Testis (tissue), 3 donors: ENCODE measurements around the gene TAS2R40. TPM values are rescaled to one million over a fixed set of nuclear protein-coding genes. Genes with fewer than 3 reads are reported as not detected.

Source experiments
- DNase-seq: peaks from one replicate; pipeline ENCODE4 v3.0.0-alpha.2; 2019
- H3K27ac ChIP-seq, 2 donors: fragments of 200-600 bp; sonication (generic); one replicate each; pipeline ENCODE4 v1.5.1; 2019
- H3K27me3 ChIP-seq: fragments of 200-600 bp; sonication (generic); one replicate; pipeline ENCODE4 v1.5.1; 2019
- H3K36me3 ChIP-seq: fragments of 200-600 bp; sonication (generic); one replicate; pipeline ENCODE4 v1.5.1; 2017; ENCODE audit warnings: low read depth; ENCODE audit errors: missing control alignments
- H3K4me1 ChIP-seq: fragments of 200-600 bp; sonication (generic); one replicate; pipeline ENCODE4 v1.5.1; 2019
- H3K4me3 ChIP-seq, 2 donors: fragments of 200-600 bp; sonication (generic); one replicate each; pipeline ENCODE4 v1.5.1; 2017 to 2019
- H3K9me3 ChIP-seq: fragments of 200-600 bp; sonication (generic); one replicate; pipeline ENCODE4 v1.5.1; 2017
- CTCF ChIP-seq, 3 experiments: fragments of 450-650 bp in 2 of 3; fragments of 200-600 bp in 1 of 3; sonication (generic) in 1 of 3; IDR thresholded peaks; one replicate each; pipeline ENCODE4 v1.5.1; 2016 to 2019; ENCODE audit warnings: antibody characterized with exemption in 3 of 3, mild to moderate bottlenecking in 2 of 3, moderate library complexity in 1 of 3
- POLR2A ChIP-seq: fragments of 450-650 bp; IDR thresholded peaks from one replicate; pipeline ENCODE4 v1.6.1; 2017; ENCODE audit warnings: antibody characterized with exemption, mild to moderate bottlenecking, moderate library complexity
- WGBS, 2 donors: methylation state at CpG; one replicate each; pipeline ENCODE4 v1.1.5; 2018; 5-methylcytosine and 5-hydroxymethylcytosine counted together
- intact Hi-C: fragments of 100-400 bp; cut with DNase I; formaldehyde crosslinking; loops from one replicate; pipeline ENCODE4 v1.15.1; 2023; ENCODE audit warnings: low total_unique reads
- polyA plus RNA-seq: library from polyadenylated mRNA; stranded (reverse); fragments of 350-450 nt; fragmentation: Illumina TruSeq; extraction: RNeasy Lipid Tissue Mini Kit (QIAGEN cat#74804); gene quantifications from one replicate; pipeline ENCODE4 v1.2.3, GENCODE V29; 2014; ENCODE audit warnings: low read depth, low replicate concordance; ENCODE audit not compliant: insufficient read depth
- total RNA-seq, 2 donors: library from RNA; depleted of rRNA; stranded (reverse); fragments of >200 nt; gene quantifications; one replicate each; pipeline ENCODE4 v1.2.3, GENCODE V29; 2016

Gene TAS2R40
- total and polyA plus RNA-seq, 3 donors from 2014 or later: not detected

GRCh38 chr7:143239813-143240212 lies 18.0 kb downstream of the TAS2R40 start:
- no peak for DNase-seq
- Histone ChIP-seq H3K4me1 (no peaks in the 10 kb centered on the region), H3K9me3 (no peaks in the 10 kb centered on the region), H3K27me3 (no peaks in the 10 kb centered on the region), H3K27ac (no peak overlapping the region), H3K4me3 (no peak overlapping the region), H3K36me3 (no peaks in the 10 kb centered on the region)
- intact Hi-C loops: loop anchor here (10.0 kb wide), 1 partner anchor 175 kb away; no protein-coding TSS in a partner anchor
- TF ChIP-seq POLR2A (no peak), CTCF (IDR thresholded peaks at IDR 0.05) (no peak)

- Histone ChIP-seq H3K9me3 (no peaks in the 10 kb centered on the region), H3K27ac (no peak overlapping the region), H3K36me3 (no peaks in the 10 kb centered on the region), H3K4me3 (no peak overlapping the region), H3K27me3 (no peaks in the 10 kb centered on the region), H3K4me1 (no peaks in the 10 kb centered on the region)
- intact Hi-C loops: no loop called here
- 27 to 29% methylated on average over 9 of the region's 9 CpGs for WGBS, 2 donors
- TF ChIP-seq CTCF (IDR thresholded peaks at IDR 0.05): peak; percentile 64 to 82 (median 73)
- no peak for TF ChIP-seq POLR2A
- DNase-seq: peak; percentile 83
These were observed 18.7 kb downstream of the TAS2R40 start for GRCh38 chr7:143240291-143241168.

GRCh38 chr7:143242306-143242705 lies 20.5 kb downstream of the TAS2R40 start:
- Histone ChIP-seq H3K27ac (no peak overlapping the region), H3K4me1 (no peaks in the 10 kb centered on the region), H3K27me3 (no peaks in the 10 kb centered on the region), H3K9me3 (no peaks in the 10 kb centered on the region), H3K36me3 (no peaks in the 10 kb centered on the region), H3K4me3 (no peak overlapping the region)
- no peak for DNase-seq
- WGBS, 2 donors: 87 to 88% methylated on average over 11 of the region's 11 CpGs
- intact Hi-C loops: no loop called here
- TF ChIP-seq CTCF (IDR thresholded peaks at IDR 0.05) (no peak), POLR2A (no peak)

GRCh38 chr7:143243111-143243510 lies 21.3 kb downstream of the TAS2R40 start:
- H3K4me3 ChIP-seq: no peak overlapping the region
- no peaks in the 10 kb centered on the region for H3K9me3 ChIP-seq
- no peak overlapping the region for H3K27ac ChIP-seq
- DNase-seq: no peak
- no peaks in the 10 kb centered on the region for H3K4me1 ChIP-seq
- intact Hi-C loops: no loop called here
- H3K36me3 ChIP-seq: no peaks in the 10 kb centered on the region
- no peaks in the 10 kb centered on the region for H3K27me3 ChIP-seq
- TF ChIP-seq POLR2A (no peak), CTCF (IDR thresholded peaks at IDR 0.05) (no peak)
- 65 to 73% methylated on average over 7 of the region's 7 CpGs for WGBS, 2 donors

GRCh38 chr7:143243614-143244013 lies 21.8 kb downstream of the TAS2R40 start:
- intact Hi-C loops: no loop called here

More at GRCh38 chr7:143243614-143244013, 21.8 kb downstream of the TAS2R40 start:
- 68 to 74% methylated on average over 3 of the region's 3 CpGs for WGBS, 2 donors
- Histone ChIP-seq H3K27me3 (no peaks in the 10 kb centered on the region), H3K4me1 (no peaks in the 10 kb centered on the region), H3K4me3 (no peak overlapping the region), H3K36me3 (no peaks in the 10 kb centered on the region), H3K27ac (no peak overlapping the region), H3K9me3 (no peaks in the 10 kb centered on the region)
- no peak for TF ChIP-seq CTCF (IDR thresholded peaks at IDR 0.05)
- TF ChIP-seq POLR2A: no peak
- DNase-seq: no peak
